ENCODE measurements around the gene C6orf89.

C6orf89 gene

GRCh38 chr6:36976007-36976264, 90.2 kb downstream of the C6orf89 start:
- H4K20me1 ChIP-seq (ENCODE audit: insufficient read depth, low read length): no peaks in the 10 kb centered on the region

GRCh38 chr6:36976509-36976908, 90.8 kb downstream of the C6orf89 start:
- H4K20me1 ChIP-seq (ENCODE audit: insufficient read depth, low read length): no peaks in the 10 kb centered on the region
- H3K9me2 ChIP-seq (replicated peaks; ENCODE audit: insufficient read depth, low read length): no peaks in the 10 kb centered on the region
- TF ChIP-seq EZH2phosphoT487 (IDR thresholded peaks at IDR 0.05; ENCODE audit: low read length): no peak
- TF ChIP-seq EZH2 (optimal IDR thresholded peaks at IDR 0.05; ENCODE audit: low read depth, low read length): no peak
- no peak for TF ChIP-seq CTCF (IDR thresholded peaks at IDR 0.05; ENCODE audit: low read length)
- H3K79me2 ChIP-seq (ENCODE audit: low read length): peaks cover 27% of the 10 kb centered on the region
- H3K4me2 ChIP-seq (ENCODE audit: low read depth, low read length): no peak overlapping the region
- no peaks in the 10 kb centered on the region for H3K27me3 ChIP-seq (replicated peaks; ENCODE audit: insufficient read depth, low read length)
- H3K9ac ChIP-seq (ENCODE audit: low read length): no peak overlapping the region
- no peaks in the 10 kb centered on the region for H3F3A ChIP-seq (ENCODE audit: insufficient read depth, low read length)
- no peak overlapping the region for H2AFZ ChIP-seq (ENCODE audit: low read length)
- H3K4me3 ChIP-seq (ENCODE audit: low read length): no peak overlapping the region
- no peaks in the 10 kb centered on the region for H3K36me3 ChIP-seq (replicated peaks; ENCODE audit: insufficient read depth, low read length)
- H3K27ac ChIP-seq (ENCODE audit: low read length): no peak overlapping the region
- no peak for DNase-seq
- no peaks in the 10 kb centered on the region for H3K4me1 ChIP-seq (ENCODE audit: low read length)
- no peaks in the 10 kb centered on the region for H3K9me3 ChIP-seq (replicated peaks; ENCODE audit: insufficient read depth, low read length)

More at GRCh38 chr6:36976007-36976264, 90.2 kb downstream of the C6orf89 start:
- Histone ChIP-seq H3K9me3 (replicated peaks; ENCODE audit: insufficient read depth, low read length) (no peaks in the 10 kb centered on the region), H3K27me3 (replicated peaks; ENCODE audit: insufficient read depth, low read length) (no peaks in the 10 kb centered on the region), H3K36me3 (replicated peaks; ENCODE audit: insufficient read depth, low read length) (no peaks in the 10 kb centered on the region), H2AFZ (ENCODE audit: low read length) (no peak overlapping the region), H3F3A (ENCODE audit: insufficient read depth, low read length) (no peaks in the 10 kb centered on the region), H3K4me2 (ENCODE audit: low read depth, low read length) (no peak overlapping the region), H3K79me2 (ENCODE audit: low read length) (peaks cover 21% of the 10 kb centered on the region), H3K4me1 (ENCODE audit: low read length) (no peaks in the 10 kb centered on the region), H3K9ac (ENCODE audit: low read length) (no peak overlapping the region), H3K27ac (ENCODE audit: low read length) (no peak overlapping the region), H3K4me3 (ENCODE audit: low read length) (no peak overlapping the region), H3K9me2 (replicated peaks; ENCODE audit: insufficient read depth, low read length) (no peaks in the 10 kb centered on the region)
- TF ChIP-seq EZH2 (optimal IDR thresholded peaks at IDR 0.05; ENCODE audit: low read depth, low read length): no peak
- TF ChIP-seq CTCF (IDR thresholded peaks at IDR 0.05; ENCODE audit: low read length): no peak
- no peak for TF ChIP-seq EZH2phosphoT487 (IDR thresholded peaks at IDR 0.05; ENCODE audit: low read length)
- DNase-seq: no peak

- Histone ChIP-seq H3K4me3 (ENCODE audit: low read length) (no peak overlapping the region), H3K27me3 (replicated peaks; ENCODE audit: insufficient read depth, low read length) (no peaks in the 10 kb centered on the region), H3K9me2 (replicated peaks; ENCODE audit: insufficient read depth, low read length) (no peaks in the 10 kb centered on the region), H3K79me2 (ENCODE audit: low read length) (peaks cover 31% of the 10 kb centered on the region), H3K4me2 (ENCODE audit: low read depth, low read length) (no peak overlapping the region), H3K9ac (ENCODE audit: low read length) (no peak overlapping the region), H3K27ac (ENCODE audit: low read length) (no peak overlapping the region), H3K36me3 (replicated peaks; ENCODE audit: insufficient read depth, low read length) (no peaks in the 10 kb centered on the region), H3K4me1 (ENCODE audit: low read length) (no peaks in the 10 kb centered on the region), H3F3A (ENCODE audit: insufficient read depth, low read length) (no peaks in the 10 kb centered on the region), H2AFZ (ENCODE audit: low read length) (no peak overlapping the region), H3K9me3 (replicated peaks; ENCODE audit: insufficient read depth, low read length) (no peaks in the 10 kb centered on the region), H4K20me1 (ENCODE audit: insufficient read depth, low read length) (no peaks in the 10 kb centered on the region)
- TF ChIP-seq EZH2 (optimal IDR thresholded peaks at IDR 0.05; ENCODE audit: low read depth, low read length): no peak
- no peak for DNase-seq
Measured at GRCh38 chr6:36976931-36977330, 91.2 kb downstream of the C6orf89 start.

GRCh38 chr6:36977470-36977941, 91.8 kb downstream of the C6orf89 start:
- H3K4me3 ChIP-seq (ENCODE audit: low read length): no peak overlapping the region
- H3K4me2 ChIP-seq (ENCODE audit: low read depth, low read length): no peak overlapping the region
- peaks cover 37% of the 10 kb centered on the region for H3K79me2 ChIP-seq (ENCODE audit: low read length)
- no peak overlapping the region for H3K9ac ChIP-seq (ENCODE audit: low read length)
- H3K9me2 ChIP-seq (replicated peaks; ENCODE audit: insufficient read depth, low read length): no peaks in the 10 kb centered on the region
- no peak for DNase-seq
- TF ChIP-seq CTCF (IDR thresholded peaks at IDR 0.05; ENCODE audit: low read length) (peak; percentile 50), EZH2 (optimal IDR thresholded peaks at IDR 0.05; ENCODE audit: low read depth, low read length) (no peak)
- no peak overlapping the region for H3K27ac ChIP-seq (ENCODE audit: low read length)
- no peaks in the 10 kb centered on the region for H3F3A ChIP-seq (ENCODE audit: insufficient read depth, low read length)
- H3K9me3 ChIP-seq (replicated peaks; ENCODE audit: insufficient read depth, low read length): no peaks in the 10 kb centered on the region
- no peak overlapping the region for H2AFZ ChIP-seq (ENCODE audit: low read length)
- H4K20me1 ChIP-seq (ENCODE audit: insufficient read depth, low read length): no peaks in the 10 kb centered on the region
- no peaks in the 10 kb centered on the region for H3K4me1 ChIP-seq (ENCODE audit: low read length)
- H3K27me3 ChIP-seq (replicated peaks; ENCODE audit: insufficient read depth, low read length): no peaks in the 10 kb centered on the region
- no peaks in the 10 kb centered on the region for H3K36me3 ChIP-seq (replicated peaks; ENCODE audit: insufficient read depth, low read length)
